ENCODE measurements around the gene PRG2.

PRG2 gene

GRCh38 chr11:57378186-57378585 is 12.3 kb downstream of the PRG2 start:
- in situ Hi-C loops (cut with HindIII; ENCODE audit: low sequenced_read_pairs): no loop called here
- no peak for DNase-seq (ENCODE audit: low read depth, low spot score)
- no peak for TF ChIP-seq CTCF (IDR thresholded peaks at IDR 0.05; ENCODE audit: low read depth, low read length)
- no peak overlapping the region for H3K4me3 ChIP-seq (ENCODE audit: low read depth, low read length)

- no peak for DNase-seq (ENCODE audit: low read depth, low spot score)
Measured at GRCh38 chr11:57377107-57377506, 13.3 kb downstream of the PRG2 start.

GRCh38 chr11:57376095-57377090 is 14.1 kb downstream of the PRG2 start:
- no peak for TF ChIP-seq CTCF (IDR thresholded peaks at IDR 0.05; ENCODE audit: low read depth, low read length)
- no peak overlapping the region for H3K4me3 ChIP-seq (ENCODE audit: low read depth, low read length)
- DNase-seq (ENCODE audit: low read depth, low spot score): no peak
- in situ Hi-C loops (cut with HindIII; ENCODE audit: low sequenced_read_pairs): no loop called here

More at GRCh38 chr11:57377107-57377506, 13.3 kb downstream of the PRG2 start:
- in situ Hi-C loops (cut with HindIII; ENCODE audit: low sequenced_read_pairs): no loop called here
- H3K4me3 ChIP-seq (ENCODE audit: low read depth, low read length): no peak overlapping the region
- TF ChIP-seq CTCF (IDR thresholded peaks at IDR 0.05; ENCODE audit: low read depth, low read length): no peak

- in situ Hi-C loops (cut with HindIII; ENCODE audit: low sequenced_read_pairs): no loop called here
Measured at GRCh38 chr11:57375490-57375889, 15.0 kb downstream of the PRG2 start.

GRCh38 chr11:57374966-57375365 is 15.5 kb downstream of the PRG2 start:
- no peak for DNase-seq (ENCODE audit: low read depth, low spot score)
- H3K4me3 ChIP-seq (ENCODE audit: low read depth, low read length): no peak overlapping the region
- no peak for TF ChIP-seq CTCF (IDR thresholded peaks at IDR 0.05; ENCODE audit: low read depth, low read length)
- in situ Hi-C loops (cut with HindIII; ENCODE audit: low sequenced_read_pairs): no loop called here

More at GRCh38 chr11:57375490-57375889, 15.0 kb downstream of the PRG2 start:
- no peak for DNase-seq (ENCODE audit: low read depth, low spot score)
- no peak overlapping the region for H3K4me3 ChIP-seq (ENCODE audit: low read depth, low read length)
- no peak for TF ChIP-seq CTCF (IDR thresholded peaks at IDR 0.05; ENCODE audit: low read depth, low read length)

GRCh38 chr11:57373146-57373545 is 17.3 kb downstream of the PRG2 start:
- no peak for TF ChIP-seq CTCF (IDR thresholded peaks at IDR 0.05; ENCODE audit: low read depth, low read length)
- DNase-seq (ENCODE audit: low read depth, low spot score): no peak
- no peak overlapping the region for H3K4me3 ChIP-seq (ENCODE audit: low read depth, low read length)
- in situ Hi-C loops (cut with HindIII; ENCODE audit: low sequenced_read_pairs): no loop called here

All from astrocyte of the spinal cord (primary cell).